Lung (tissue), 12 donors: ENCODE results near the gene CHD9NB. TPM values are rescaled to one million over a fixed set of nuclear protein-coding genes. Genes with fewer than 3 reads are reported as not detected.

Experiments used
- ATAC-seq: fragments of 200-7000 bp; cut with Tn5 transposase; one replicate; pipeline ENCODE4 v1.9.1; 2020; ENCODE audit warnings: moderate number of reproducible peaks; ENCODE audit not compliant: insufficient read depth, low FRiP score
- DNase-seq, 3 donors: peaks; one replicate each; pipeline ENCODE4 v3.0.0-alpha.2; 2013 to 2017
- H3K27ac ChIP-seq, 2 donors: one replicate each; pipeline ENCODE4 v1.5.1; 2013; ENCODE audit warnings: mild to moderate bottlenecking in 2 of 2, moderate library complexity in 2 of 2, control low read depth in 1 of 2, inconsistent platforms in 1 of 2, low read depth in 1 of 2, low read length in 1 of 2
- H3K27me3 ChIP-seq, 3 donors: one replicate each; pipeline ENCODE4 v1.5.1; 2013; ENCODE audit warnings: low read length in 2 of 3; ENCODE audit not compliant: control insufficient read depth in 3 of 3, insufficient read depth in 3 of 3
- H3K36me3 ChIP-seq, 4 donors: one replicate each; pipeline ENCODE4 v1.5.1; 2013; ENCODE audit warnings: low read length in 4 of 4, mild to moderate bottlenecking in 1 of 4, moderate library complexity in 1 of 4; ENCODE audit not compliant: control insufficient read depth in 4 of 4, insufficient read depth in 4 of 4
- H3K4me1 ChIP-seq, 5 donors: one replicate each; pipeline ENCODE4 v1.5.1; 2013; ENCODE audit warnings: low read length in 5 of 5, mild to moderate bottlenecking in 2 of 5, moderate library complexity in 1 of 5; ENCODE audit not compliant: control insufficient read depth in 5 of 5, insufficient read depth in 5 of 5
- H3K4me3 ChIP-seq: one replicate; pipeline ENCODE4 v1.5.1; 2013; ENCODE audit warnings: mild to moderate bottlenecking, control low read depth, moderate library complexity
- H3K9ac ChIP-seq, 2 donors: one replicate each; pipeline ENCODE4 v1.5.1; 2013; ENCODE audit warnings: low read length in 2 of 2, control low read depth in 1 of 2; ENCODE audit not compliant: insufficient read depth in 1 of 2
- H3K9me3 ChIP-seq, 4 donors: one replicate each; pipeline ENCODE4 v1.5.1; 2013; ENCODE audit warnings: low read length in 3 of 4, mild to moderate bottlenecking in 1 of 4, moderate library complexity in 1 of 4; ENCODE audit not compliant: control insufficient read depth in 4 of 4, insufficient read depth in 3 of 4
- WGBS, 2 donors: extraction: QIAGEN DNeasy Blood & Tissue Kit; methylation state at CpG; one replicate each; pipeline ENCODE4 v1.1.7; 2013; 5-methylcytosine and 5-hydroxymethylcytosine counted together
- polyA plus RNA-seq, 2 donors: library from polyadenylated mRNA; stranded (reverse); fragments of 200-250 nt; gene quantifications; one replicate each; pipeline ENCODE4 v1.2.1, GENCODE V29; 2013
- total RNA-seq, 2 donors: library from RNA; depleted of rRNA in 1 of 2; stranded (reverse); fragments of >200 nt in 1 of 2; gene quantifications; one replicate each; pipeline ENCODE4 v1.2.1, GENCODE V29; 2014 to 2021
- TF ChIP-seq, protein P1 (sequence below): IDR thresholded peaks from 2 replicates; pipeline ENCODE4 v1.5.1; 2012; ENCODE audit warnings: mild to moderate bottlenecking; ENCODE audit errors: control extremely low read depth, extremely low read depth
- donor health status: control.
- donor health status: control.
- donor health status: Bipolar disorder and iron deficiency.
- donor health status: healthy.
- donor health status: DM: yes; HTN: yes; CAD: no.

The CHD9NB gene
- total and polyA plus RNA-seq, 4 donors = 19.8 to 34.8 (median 29.9) TPM

DNA sequence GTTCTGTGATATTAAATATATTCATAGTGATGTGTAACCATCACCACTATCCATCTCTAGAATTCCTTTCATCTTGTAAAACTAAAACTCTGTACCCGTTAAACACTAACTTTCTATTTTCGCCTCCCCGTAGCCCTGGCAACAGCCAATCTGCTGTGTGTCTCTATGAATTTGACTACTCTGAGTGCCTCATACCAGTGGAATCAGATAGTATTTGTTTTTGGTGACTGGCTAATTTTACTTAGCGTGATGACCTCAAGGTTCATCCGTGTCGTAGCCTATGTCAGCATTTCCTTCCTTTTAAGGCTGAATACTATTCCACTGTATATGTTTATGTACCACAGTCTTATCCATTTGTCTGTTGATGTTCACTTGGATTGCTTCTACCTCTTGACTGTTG lies 20.3 kb upstream of the CHD9NB start:
- 79% methylated on average over 6 of the region's 6 CpGs for WGBS, 2 donors
- DNase-seq (no peak), ATAC-seq (no peak)
- peaks cover 0 to 12% (median 11%) of the 10 kb centered on the region in 5 donors for H3K4me1 ChIP-seq
- peaks cover 0 to 3% (median 0%) of the 10 kb centered on the region in 4 donors for H3K36me3 ChIP-seq
- TF ChIP-seq, protein P1, sequence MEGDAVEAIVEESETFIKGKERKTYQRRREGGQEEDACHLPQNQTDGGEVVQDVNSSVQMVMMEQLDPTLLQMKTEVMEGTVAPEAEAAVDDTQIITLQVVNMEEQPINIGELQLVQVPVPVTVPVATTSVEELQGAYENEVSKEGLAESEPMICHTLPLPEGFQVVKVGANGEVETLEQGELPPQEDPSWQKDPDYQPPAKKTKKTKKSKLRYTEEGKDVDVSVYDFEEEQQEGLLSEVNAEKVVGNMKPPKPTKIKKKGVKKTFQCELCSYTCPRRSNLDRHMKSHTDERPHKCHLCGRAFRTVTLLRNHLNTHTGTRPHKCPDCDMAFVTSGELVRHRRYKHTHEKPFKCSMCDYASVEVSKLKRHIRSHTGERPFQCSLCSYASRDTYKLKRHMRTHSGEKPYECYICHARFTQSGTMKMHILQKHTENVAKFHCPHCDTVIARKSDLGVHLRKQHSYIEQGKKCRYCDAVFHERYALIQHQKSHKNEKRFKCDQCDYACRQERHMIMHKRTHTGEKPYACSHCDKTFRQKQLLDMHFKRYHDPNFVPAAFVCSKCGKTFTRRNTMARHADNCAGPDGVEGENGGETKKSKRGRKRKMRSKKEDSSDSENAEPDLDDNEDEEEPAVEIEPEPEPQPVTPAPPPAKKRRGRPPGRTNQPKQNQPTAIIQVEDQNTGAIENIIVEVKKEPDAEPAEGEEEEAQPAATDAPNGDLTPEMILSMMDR = no peak
- H3K27me3 ChIP-seq = no peaks in the 10 kb centered on the region
- no peak overlapping the region for H3K4me3 ChIP-seq
- no peak overlapping the region for H3K27ac ChIP-seq
- H3K9ac ChIP-seq = no peak overlapping the region
- no peaks in the 10 kb centered on the region for H3K9me3 ChIP-seq

DNA sequence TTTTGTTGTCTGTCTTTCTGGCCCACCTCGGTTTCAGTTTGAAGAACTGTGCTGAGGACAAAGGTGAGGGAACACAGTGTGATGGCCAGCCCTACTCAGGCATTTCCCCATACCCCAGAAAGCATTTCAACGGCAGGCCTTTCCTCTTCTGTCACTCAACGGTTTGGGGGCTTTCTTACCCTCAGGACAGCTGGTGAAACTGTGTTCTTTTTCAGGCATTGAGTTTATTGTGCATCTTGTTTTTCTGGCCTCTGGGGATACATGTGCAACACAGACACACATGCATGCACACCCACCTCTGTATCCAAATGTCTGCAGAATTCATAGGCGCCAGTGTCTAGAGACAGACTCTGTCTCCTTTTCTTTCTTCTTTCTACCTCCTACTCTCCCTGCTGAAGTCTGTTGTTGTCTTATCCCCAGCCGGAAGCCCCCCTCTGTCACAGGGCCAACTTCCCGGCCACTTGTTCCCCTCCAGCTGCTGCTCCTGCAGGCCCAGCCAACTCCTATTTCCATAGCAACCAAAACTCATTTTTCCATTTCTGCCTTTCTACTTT lies 19.1 kb upstream of the CHD9NB start:
- WGBS, 2 donors = 7 to 25% methylated on average over 6 of the region's 6 CpGs
- ATAC-seq (no peak), DNase-seq (peak; percentile 95 to 98 (median 98))
- TF ChIP-seq, protein P1 = no peak
- Histone ChIP-seq H3K4me3 (no peak overlapping the region), H3K4me1 (peaks cover 0 to 14% (median 12%) of the 10 kb centered on the region in 5 donors), H3K9me3 (no peaks in the 10 kb centered on the region), H3K36me3 (peaks cover 0 to 3% (median 0%) of the 10 kb centered on the region in 4 donors), H3K9ac (peak overlapping the region in 1 of 2 donors; percentile 70), H3K27me3 (no peaks in the 10 kb centered on the region), H3K27ac (peak overlapping the region; percentile 58 to 70)

DNA sequence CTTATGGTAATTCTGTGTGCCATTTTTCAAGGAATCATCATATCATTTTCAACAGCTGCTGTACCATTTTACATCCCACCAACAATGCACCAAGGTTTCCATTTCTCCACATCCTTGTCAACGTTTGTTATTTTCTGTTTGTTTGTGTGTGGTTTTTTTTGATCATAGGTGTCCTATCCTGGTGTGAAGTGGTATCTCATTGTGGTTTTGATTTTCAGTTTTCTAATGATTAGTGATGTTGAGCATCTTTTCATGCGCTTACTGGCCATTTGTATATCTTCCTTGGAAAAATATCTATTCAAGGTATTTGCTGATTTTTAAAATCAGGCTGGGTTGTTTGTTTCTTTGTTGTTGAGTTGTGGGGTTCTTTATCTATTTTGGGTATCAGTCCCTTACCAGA lies 17.1 kb upstream of the CHD9NB start:
- WGBS, 2 donors = 79 to 91% methylated on average over 2 of the region's 2 CpGs
- peaks cover 0 to 3% (median 0%) of the 10 kb centered on the region in 4 donors for H3K36me3 ChIP-seq
- ATAC-seq (no peak), DNase-seq (no peak)
- TF ChIP-seq, protein P1 = no peak
- H3K4me3 ChIP-seq = no peak overlapping the region
- no peak overlapping the region for H3K27ac ChIP-seq
- no peak overlapping the region for H3K9ac ChIP-seq
- H3K9me3 ChIP-seq = no peaks in the 10 kb centered on the region
- H3K27me3 ChIP-seq = no peaks in the 10 kb centered on the region
- peaks cover 6 to 18% (median 12%) of the 10 kb centered on the region in 5 donors for H3K4me1 ChIP-seq

DNA sequence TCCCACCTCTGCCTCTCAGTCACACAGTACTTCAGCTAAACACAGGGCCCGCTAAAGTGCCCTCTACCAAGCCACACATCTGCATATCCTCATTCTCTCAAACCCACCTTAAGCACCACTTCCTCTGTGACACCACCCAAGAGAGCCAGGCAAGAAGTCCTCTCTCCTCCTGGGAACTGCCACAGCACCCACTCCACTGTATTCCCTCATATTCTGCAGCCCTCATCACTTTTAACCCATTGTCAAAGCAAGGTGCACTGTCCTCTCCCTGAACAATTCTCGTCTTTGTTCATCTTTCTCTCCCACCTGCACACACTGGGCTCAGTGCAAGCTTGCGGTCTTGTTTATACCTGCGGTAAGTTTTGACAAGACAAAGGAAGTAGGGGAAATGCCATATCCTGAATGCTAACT lies 15.7 kb upstream of the CHD9NB start:
- no peak overlapping the region for H3K9ac ChIP-seq
- 59 to 67% methylated on average over 4 of the region's 4 CpGs for WGBS, 2 donors
- peaks cover 0 to 3% (median 0%) of the 10 kb centered on the region in 4 donors for H3K36me3 ChIP-seq
- H3K4me1 ChIP-seq = peaks cover 6 to 20% (median 12%) of the 10 kb centered on the region in 5 donors
- TF ChIP-seq, protein P1 = no peak
- ATAC-seq (peak; percentile 41), DNase-seq (no peak)
- H3K4me3 ChIP-seq = no peak overlapping the region
- no peaks in the 10 kb centered on the region for H3K9me3 ChIP-seq
- no peak overlapping the region for H3K27ac ChIP-seq
- no peaks in the 10 kb centered on the region for H3K27me3 ChIP-seq
